ENCODE data around the gene LINC00237. TPM values are rescaled to one million over a fixed set of nuclear protein-coding genes. Genes with fewer than 3 reads are reported as not detected.

LINC00237 gene
- total RNA-seq, 1 donor from 2014 or later: not detected

DNA sequence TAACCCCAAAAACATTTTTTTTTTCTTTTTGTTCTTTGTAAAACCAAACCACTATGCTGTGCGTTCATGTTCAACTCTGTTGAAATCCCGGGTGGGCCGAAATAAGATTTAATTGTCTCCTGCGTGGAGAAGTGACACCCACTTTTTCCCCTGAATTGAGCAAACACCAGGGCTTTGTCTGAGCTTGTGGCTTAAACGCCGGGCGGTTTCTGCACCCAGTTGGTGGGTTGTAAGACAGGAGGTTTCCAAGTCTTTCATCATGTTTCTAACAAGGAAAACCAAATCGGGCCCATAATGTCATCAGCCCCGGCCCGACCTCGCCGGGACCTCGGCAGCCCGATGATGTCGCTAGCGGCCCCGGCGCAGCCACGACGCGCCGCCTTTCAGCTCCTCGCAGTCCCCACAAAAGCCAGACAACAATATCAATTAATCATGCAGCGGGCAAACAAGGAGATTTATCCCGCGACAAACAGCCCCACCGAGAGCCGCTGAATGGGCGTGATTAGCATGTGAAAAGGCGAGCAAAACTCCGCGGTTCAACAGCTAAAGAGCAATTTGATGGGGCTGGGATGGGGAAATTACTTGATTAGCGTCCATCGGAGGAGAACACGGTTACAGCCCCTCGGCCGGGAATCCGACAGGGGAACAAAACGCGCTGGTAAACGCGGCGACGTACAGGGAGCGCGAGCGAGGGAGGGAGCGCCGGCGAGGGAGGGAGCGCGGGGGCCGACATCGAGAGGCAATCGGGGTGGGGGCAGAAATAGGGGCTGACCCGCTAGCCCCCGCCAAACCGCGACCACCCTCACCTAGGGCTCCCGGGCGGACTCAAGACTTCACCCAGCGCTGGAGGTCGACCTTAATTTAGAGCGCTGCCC is 5.3 kb downstream of the LINC00237 start:
- no peak overlapping the region for H3K27ac Mint-ChIP-seq (ENCODE audit: unreplicated experiment)
- DNase-seq (ENCODE audit: low spot score): no peak
- no peaks in the 10 kb centered on the region for H3K36me3 Mint-ChIP-seq (ENCODE audit: low read depth, unreplicated experiment)
- H3K27me3 Mint-ChIP-seq (ENCODE audit: unreplicated experiment): peaks cover 24% of the 10 kb centered on the region
- H3K4me3 Mint-ChIP-seq (ENCODE audit: unreplicated experiment): peak overlapping the region; percentile 87
- H3K4me1 Mint-ChIP-seq (ENCODE audit: unreplicated experiment): peaks cover 17% of the 10 kb centered on the region
- H3K9me3 Mint-ChIP-seq (ENCODE audit: unreplicated experiment): no peaks in the 10 kb centered on the region
- TF ChIP-seq, protein P1, sequence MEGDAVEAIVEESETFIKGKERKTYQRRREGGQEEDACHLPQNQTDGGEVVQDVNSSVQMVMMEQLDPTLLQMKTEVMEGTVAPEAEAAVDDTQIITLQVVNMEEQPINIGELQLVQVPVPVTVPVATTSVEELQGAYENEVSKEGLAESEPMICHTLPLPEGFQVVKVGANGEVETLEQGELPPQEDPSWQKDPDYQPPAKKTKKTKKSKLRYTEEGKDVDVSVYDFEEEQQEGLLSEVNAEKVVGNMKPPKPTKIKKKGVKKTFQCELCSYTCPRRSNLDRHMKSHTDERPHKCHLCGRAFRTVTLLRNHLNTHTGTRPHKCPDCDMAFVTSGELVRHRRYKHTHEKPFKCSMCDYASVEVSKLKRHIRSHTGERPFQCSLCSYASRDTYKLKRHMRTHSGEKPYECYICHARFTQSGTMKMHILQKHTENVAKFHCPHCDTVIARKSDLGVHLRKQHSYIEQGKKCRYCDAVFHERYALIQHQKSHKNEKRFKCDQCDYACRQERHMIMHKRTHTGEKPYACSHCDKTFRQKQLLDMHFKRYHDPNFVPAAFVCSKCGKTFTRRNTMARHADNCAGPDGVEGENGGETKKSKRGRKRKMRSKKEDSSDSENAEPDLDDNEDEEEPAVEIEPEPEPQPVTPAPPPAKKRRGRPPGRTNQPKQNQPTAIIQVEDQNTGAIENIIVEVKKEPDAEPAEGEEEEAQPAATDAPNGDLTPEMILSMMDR (IDR thresholded peaks at IDR 0.05; ENCODE audit: unreplicated experiment): no peak

DNA sequence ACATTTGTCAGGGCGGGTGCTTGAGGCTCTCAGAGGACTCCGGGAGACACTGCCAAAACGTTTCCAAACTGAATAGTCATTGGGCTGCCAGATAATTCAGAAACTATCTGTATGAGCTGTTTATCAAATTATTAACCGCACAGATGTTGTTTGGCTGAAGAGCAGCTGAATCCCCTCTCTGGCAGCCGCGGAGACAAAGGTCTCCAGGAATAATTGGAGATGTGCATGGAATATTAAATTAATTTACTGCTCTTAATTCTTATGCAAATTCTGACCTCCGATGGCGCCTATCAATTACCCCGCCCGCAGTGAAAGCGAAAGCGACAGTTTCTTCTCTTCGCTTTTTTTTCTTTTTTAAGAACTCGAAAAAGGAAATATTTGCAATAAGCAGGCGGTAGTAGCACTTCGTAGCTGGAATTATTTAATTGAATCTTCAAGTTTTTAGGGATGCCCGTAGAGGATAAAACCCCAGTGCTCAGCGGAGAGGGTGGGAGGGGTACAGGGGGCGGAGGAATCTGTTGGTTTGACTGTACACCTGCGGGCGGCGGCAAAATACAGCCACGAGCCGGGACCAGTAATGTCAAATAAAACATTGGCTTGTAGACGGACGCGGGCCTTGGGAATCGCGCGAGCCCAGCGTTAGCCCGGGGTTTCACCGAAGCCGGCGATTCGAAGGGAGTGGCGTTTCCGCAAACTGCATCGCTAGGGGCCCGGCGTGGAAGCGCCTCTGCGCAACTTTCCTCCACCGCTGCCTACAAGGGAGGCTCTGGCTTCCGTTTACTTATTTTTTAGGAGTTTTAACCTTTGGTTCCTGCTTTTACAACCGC is 6.2 kb downstream of the LINC00237 start:
- TF ChIP-seq, protein P1 (IDR thresholded peaks at IDR 0.05; ENCODE audit: unreplicated experiment): no peak
- Mint-ChIP-seq H3K27me3 (ENCODE audit: unreplicated experiment) (peaks cover 24% of the 10 kb centered on the region), H3K9me3 (ENCODE audit: unreplicated experiment) (no peaks in the 10 kb centered on the region), H3K27ac (ENCODE audit: unreplicated experiment) (no peak overlapping the region), H3K36me3 (ENCODE audit: low read depth, unreplicated experiment) (no peaks in the 10 kb centered on the region), H3K4me3 (ENCODE audit: unreplicated experiment) (peak overlapping the region; percentile 87), H3K4me1 (ENCODE audit: unreplicated experiment) (peaks cover 17% of the 10 kb centered on the region)
- DNase-seq (ENCODE audit: low spot score): peak; percentile 67

DNA sequence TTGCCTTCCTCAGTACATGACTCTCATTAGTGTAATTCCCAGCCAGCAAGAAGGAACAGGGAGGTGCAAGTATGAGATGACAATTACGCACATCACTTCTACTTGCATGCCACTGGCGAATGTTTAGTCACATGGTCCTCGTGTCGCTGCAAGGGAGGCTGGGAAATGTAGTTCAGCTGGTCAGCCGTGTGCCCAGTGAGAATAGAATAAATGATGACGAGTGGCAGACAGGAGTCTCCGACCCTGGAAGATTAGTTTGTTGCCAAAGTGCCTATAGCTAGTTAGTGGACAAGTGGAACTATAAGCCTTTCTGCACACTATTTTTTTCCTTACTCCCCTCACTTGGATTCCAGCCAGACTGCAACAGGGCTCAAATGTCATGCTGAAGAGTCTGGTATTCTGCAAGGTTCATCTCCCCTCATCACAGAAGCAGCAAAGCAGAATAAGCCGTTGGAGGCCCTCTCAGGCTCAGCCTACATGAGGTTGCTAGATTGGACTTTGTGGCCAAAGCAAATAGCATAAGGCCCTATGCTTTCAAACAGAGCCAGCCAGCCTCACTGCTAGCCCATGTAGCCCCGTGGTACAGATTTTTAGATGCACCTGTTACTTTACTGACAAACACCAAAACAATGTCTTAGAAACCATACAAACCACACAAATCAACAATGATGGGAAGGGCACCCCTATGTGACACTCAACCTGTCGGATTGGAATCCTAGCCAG is 9.7 kb downstream of the LINC00237 start:
- Mint-ChIP-seq H3K9me3 (ENCODE audit: unreplicated experiment) (no peaks in the 10 kb centered on the region), H3K4me1 (ENCODE audit: unreplicated experiment) (peaks cover 7% of the 10 kb centered on the region), H3K27me3 (ENCODE audit: unreplicated experiment) (peaks cover 7% of the 10 kb centered on the region), H3K4me3 (ENCODE audit: unreplicated experiment) (no peak overlapping the region), H3K27ac (ENCODE audit: unreplicated experiment) (no peak overlapping the region), H3K36me3 (ENCODE audit: low read depth, unreplicated experiment) (no peaks in the 10 kb centered on the region)
- peak; percentile 37 for DNase-seq (ENCODE audit: low spot score)
- TF ChIP-seq, protein P1 (IDR thresholded peaks at IDR 0.05; ENCODE audit: unreplicated experiment): no peak

DNA sequence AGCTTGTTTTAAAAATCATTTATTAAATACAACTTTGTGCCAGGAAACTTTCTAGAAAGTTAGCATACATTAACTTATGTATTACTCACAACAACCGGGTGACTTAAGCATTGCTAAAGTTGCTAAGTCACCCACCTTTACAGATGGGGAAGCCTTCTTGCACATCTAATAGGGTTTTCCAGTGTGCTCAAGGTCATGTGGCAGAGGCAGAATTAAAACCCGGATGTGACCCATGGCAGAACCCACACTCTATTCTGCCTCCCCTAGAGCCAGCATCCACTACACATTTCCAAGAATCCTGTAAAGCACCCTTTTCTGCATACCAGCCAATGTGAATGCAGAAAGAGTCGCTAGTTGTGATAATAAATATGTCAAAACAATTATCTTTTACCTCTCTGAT is 13.4 kb downstream of the LINC00237 start:
- H3K27me3 Mint-ChIP-seq (ENCODE audit: unreplicated experiment): peaks cover 3% of the 10 kb centered on the region
- no peak overlapping the region for H3K27ac Mint-ChIP-seq (ENCODE audit: unreplicated experiment)
- H3K9me3 Mint-ChIP-seq (ENCODE audit: unreplicated experiment): no peaks in the 10 kb centered on the region
- TF ChIP-seq, protein P1 (IDR thresholded peaks at IDR 0.05; ENCODE audit: unreplicated experiment): no peak
- DNase-seq (ENCODE audit: low spot score): no peak
- H3K36me3 Mint-ChIP-seq (ENCODE audit: low read depth, unreplicated experiment): no peaks in the 10 kb centered on the region
- peaks cover 11% of the 10 kb centered on the region for H3K4me1 Mint-ChIP-seq (ENCODE audit: unreplicated experiment)
- H3K4me3 Mint-ChIP-seq (ENCODE audit: unreplicated experiment): no peak overlapping the region

All from endothelial cell (in vitro differentiated cells).